Measurements from ENCODE around the gene ZNF180.

DNA sequence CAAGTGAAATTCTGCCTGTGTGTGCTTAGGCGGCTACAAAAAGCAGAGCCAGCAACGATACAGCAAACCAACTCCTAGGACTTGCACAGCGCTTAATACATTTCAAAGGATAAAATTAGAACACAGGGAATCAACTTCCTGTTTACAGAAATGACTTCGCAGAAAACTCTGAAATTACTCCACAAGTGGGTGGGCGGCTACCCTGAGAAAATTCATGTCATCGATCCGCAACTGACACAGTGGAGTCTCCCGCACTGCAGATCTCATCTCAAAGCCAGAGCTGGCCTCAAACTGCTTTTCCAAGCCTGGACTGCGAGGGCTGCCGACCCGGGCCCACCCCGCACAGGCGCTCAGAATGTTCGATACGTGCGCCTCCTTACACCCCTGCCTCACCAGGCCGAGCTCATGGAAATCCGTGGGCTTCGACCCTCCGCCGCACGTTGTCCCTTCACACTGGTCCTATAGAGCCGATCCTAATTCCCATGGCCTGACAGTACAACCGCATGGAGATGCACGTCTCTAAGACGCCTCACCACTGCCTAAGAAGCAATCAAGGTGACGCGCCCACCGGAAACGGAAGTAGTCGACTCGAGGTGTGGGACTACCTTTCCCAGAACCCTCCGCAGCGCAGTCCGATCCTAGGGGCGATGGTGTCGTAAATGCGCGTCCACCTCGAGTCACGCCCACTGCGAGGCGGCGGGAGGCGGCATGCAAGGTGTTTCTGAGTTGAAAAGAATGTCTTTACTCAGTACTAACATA lies 52.2 kb downstream of the ZNF180 start, which contains the start of gene ZNF229:
- TF ChIP-seq, protein P1, sequence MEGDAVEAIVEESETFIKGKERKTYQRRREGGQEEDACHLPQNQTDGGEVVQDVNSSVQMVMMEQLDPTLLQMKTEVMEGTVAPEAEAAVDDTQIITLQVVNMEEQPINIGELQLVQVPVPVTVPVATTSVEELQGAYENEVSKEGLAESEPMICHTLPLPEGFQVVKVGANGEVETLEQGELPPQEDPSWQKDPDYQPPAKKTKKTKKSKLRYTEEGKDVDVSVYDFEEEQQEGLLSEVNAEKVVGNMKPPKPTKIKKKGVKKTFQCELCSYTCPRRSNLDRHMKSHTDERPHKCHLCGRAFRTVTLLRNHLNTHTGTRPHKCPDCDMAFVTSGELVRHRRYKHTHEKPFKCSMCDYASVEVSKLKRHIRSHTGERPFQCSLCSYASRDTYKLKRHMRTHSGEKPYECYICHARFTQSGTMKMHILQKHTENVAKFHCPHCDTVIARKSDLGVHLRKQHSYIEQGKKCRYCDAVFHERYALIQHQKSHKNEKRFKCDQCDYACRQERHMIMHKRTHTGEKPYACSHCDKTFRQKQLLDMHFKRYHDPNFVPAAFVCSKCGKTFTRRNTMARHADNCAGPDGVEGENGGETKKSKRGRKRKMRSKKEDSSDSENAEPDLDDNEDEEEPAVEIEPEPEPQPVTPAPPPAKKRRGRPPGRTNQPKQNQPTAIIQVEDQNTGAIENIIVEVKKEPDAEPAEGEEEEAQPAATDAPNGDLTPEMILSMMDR (IDR thresholded peaks at IDR 0.05), result no peak
- no peak for TF ChIP-seq POLR2A (IDR thresholded peaks at IDR 0.05)
- TF ChIP-seq EP300 (IDR thresholded peaks at IDR 0.05; ENCODE audit: low read depth), result no peak

Data from transverse colon (tissue), 3 donors.